ENCODE results near the gene MUC2. TPM values are rescaled to one million over a fixed set of nuclear protein-coding genes. Genes with fewer than 3 reads are reported as not detected.

MUC2 gene
- total RNA-seq, 1 donor from 2014 or later = not detected

GRCh38 chr11:1036303-1036923, 38.3 kb upstream of the MUC2 start, which contains the start of gene MUC6:
TSS of gene MUC6 (minus strand) at chr11:1036718. CDS start at chr11:1036655, 63 bp downstream.
- H3K36me3 Mint-ChIP-seq (ENCODE audit: low read depth, unreplicated experiment) = peaks cover 7% of the 10 kb centered on the region
- H3K4me3 Mint-ChIP-seq (ENCODE audit: unreplicated experiment) = no peak within 1 kb of the TSS
- TF ChIP-seq CTCF (IDR thresholded peaks at IDR 0.05; ENCODE audit: unreplicated experiment) = no peak
- no peak for DNase-seq (ENCODE audit: low spot score)
- no peaks in the 10 kb centered on the region for H3K9me3 Mint-ChIP-seq (ENCODE audit: unreplicated experiment)
- H3K27me3 Mint-ChIP-seq (ENCODE audit: unreplicated experiment) = peaks cover 35% of the 10 kb centered on the region
- no peak within 1 kb of the TSS for H3K27ac Mint-ChIP-seq (ENCODE audit: unreplicated experiment)
- H3K4me1 Mint-ChIP-seq (ENCODE audit: unreplicated experiment) = peaks cover 9% of the 10 kb centered on the region

GRCh38 chr11:1036931-1037330, 37.7 kb upstream of the MUC2 start:
- no peak for DNase-seq (ENCODE audit: low spot score)
- Mint-ChIP-seq H3K4me3 (ENCODE audit: unreplicated experiment) (no peak overlapping the region), H3K9me3 (ENCODE audit: unreplicated experiment) (no peaks in the 10 kb centered on the region), H3K27me3 (ENCODE audit: unreplicated experiment) (peaks cover 35% of the 10 kb centered on the region), H3K36me3 (ENCODE audit: low read depth, unreplicated experiment) (peaks cover 7% of the 10 kb centered on the region), H3K4me1 (ENCODE audit: unreplicated experiment) (peaks cover 9% of the 10 kb centered on the region), H3K27ac (ENCODE audit: unreplicated experiment) (no peak overlapping the region)
- no peak for TF ChIP-seq CTCF (IDR thresholded peaks at IDR 0.05; ENCODE audit: unreplicated experiment)

DNA sequence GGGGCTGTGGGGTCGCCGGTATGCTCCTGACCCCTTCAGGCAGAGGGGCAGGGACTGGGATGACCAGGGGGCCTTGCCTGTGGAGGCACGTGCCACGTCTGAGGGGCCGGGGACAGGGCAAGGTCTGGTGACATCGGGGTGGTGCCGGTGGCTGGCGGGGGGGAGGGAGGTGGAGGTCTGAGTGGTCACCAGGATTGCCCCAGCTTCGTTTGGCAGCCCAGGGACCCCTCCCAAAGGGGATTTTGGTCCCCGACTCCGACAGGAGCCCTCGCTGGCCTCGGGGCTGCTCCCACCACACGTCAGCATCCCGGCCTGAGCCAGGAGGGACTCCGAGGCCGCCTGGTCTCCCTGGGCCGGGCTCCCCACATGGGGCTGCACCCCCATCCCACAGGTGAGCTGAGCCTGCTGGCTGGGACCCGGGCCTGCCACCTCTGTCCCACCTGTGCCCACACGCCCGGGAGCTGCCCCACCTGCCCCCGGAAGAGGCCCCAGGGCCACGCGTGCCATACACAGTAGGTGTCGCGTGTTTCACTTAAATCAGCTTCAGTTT, 37.1 kb upstream of the MUC2 start:
- Mint-ChIP-seq H3K9me3 (ENCODE audit: unreplicated experiment) (no peaks in the 10 kb centered on the region), H3K27ac (ENCODE audit: unreplicated experiment) (no peak overlapping the region), H3K27me3 (ENCODE audit: unreplicated experiment) (peaks cover 30% of the 10 kb centered on the region), H3K4me3 (ENCODE audit: unreplicated experiment) (no peak overlapping the region), H3K4me1 (ENCODE audit: unreplicated experiment) (peaks cover 3% of the 10 kb centered on the region), H3K36me3 (ENCODE audit: low read depth, unreplicated experiment) (peaks cover under 1% of the 10 kb centered on the region)
- no peak for TF ChIP-seq CTCF (IDR thresholded peaks at IDR 0.05; ENCODE audit: unreplicated experiment)
- DNase-seq (ENCODE audit: low spot score) = no peak

DNA sequence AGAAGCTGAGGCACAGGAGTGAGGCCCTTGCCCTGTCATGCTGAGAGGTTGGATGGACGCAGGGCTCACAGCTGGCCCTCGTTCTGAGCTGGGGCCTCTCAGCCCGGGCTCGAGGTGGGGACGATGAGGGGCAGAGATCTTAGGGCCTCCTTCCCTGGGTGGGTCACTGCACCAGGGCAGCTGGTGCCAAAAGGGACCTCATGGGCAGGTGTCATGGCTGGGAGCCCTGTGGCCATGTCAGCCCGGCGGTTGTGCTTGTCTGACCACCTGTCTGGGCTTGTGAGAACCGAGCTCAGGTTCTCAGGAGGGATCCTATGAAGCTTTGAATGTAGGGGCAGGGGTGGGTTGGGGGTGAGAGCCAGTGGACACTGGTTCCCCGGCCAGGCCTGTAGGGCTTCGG, 36.3 kb upstream of the MUC2 start:
- H3K4me3 Mint-ChIP-seq (ENCODE audit: unreplicated experiment) = no peak overlapping the region
- H3K27ac Mint-ChIP-seq (ENCODE audit: unreplicated experiment) = no peak overlapping the region
- DNase-seq (ENCODE audit: low spot score) = no peak
- no peaks in the 10 kb centered on the region for H3K9me3 Mint-ChIP-seq (ENCODE audit: unreplicated experiment)
- no peak for TF ChIP-seq CTCF (IDR thresholded peaks at IDR 0.05; ENCODE audit: unreplicated experiment)
- H3K27me3 Mint-ChIP-seq (ENCODE audit: unreplicated experiment) = peaks cover 25% of the 10 kb centered on the region
- peaks cover 3% of the 10 kb centered on the region for H3K4me1 Mint-ChIP-seq (ENCODE audit: unreplicated experiment)
- no peaks in the 10 kb centered on the region for H3K36me3 Mint-ChIP-seq (ENCODE audit: low read depth, unreplicated experiment)

GRCh38 chr11:1038921-1039320, 35.8 kb upstream of the MUC2 start:
- peaks cover 22% of the 10 kb centered on the region for H3K27me3 Mint-ChIP-seq (ENCODE audit: unreplicated experiment)
- H3K36me3 Mint-ChIP-seq (ENCODE audit: low read depth, unreplicated experiment) = peaks cover 2% of the 10 kb centered on the region
- no peaks in the 10 kb centered on the region for H3K9me3 Mint-ChIP-seq (ENCODE audit: unreplicated experiment)
- no peak for DNase-seq (ENCODE audit: low spot score)
- no peak overlapping the region for H3K27ac Mint-ChIP-seq (ENCODE audit: unreplicated experiment)
- peak overlapping the region; percentile 48 for H3K4me3 Mint-ChIP-seq (ENCODE audit: unreplicated experiment)
- TF ChIP-seq CTCF (IDR thresholded peaks at IDR 0.05; ENCODE audit: unreplicated experiment) = no peak
- H3K4me1 Mint-ChIP-seq (ENCODE audit: unreplicated experiment) = peaks cover 4% of the 10 kb centered on the region
